ENCODE data around the gene DUSP18. TPM values are rescaled to one million over a fixed set of nuclear protein-coding genes. Genes with fewer than 3 reads are reported as not detected.
"Not testable (repeated sequence)": the region's sequence is repeated elsewhere in the genome, so short reads cannot be mapped to it uniquely, and the experiment has no call there.

Gene DUSP18
- total RNA-seq = 10 to 100 TPM in 3 of 4 donors, 1 to 10 TPM in 1; 5.8 to 50.8 (median 40.2) TPM

- peak within 1 kb of the TSS; percentile 57 to 79 (median 70) for H3K4me3 ChIP-seq
- H3K4me1 ChIP-seq = peaks cover 0 to 16% (median 3%) of the 10 kb centered on the region in 4 donors
- DNase-seq = peak; percentile 92 to 99 (median 97)
- peak within 1 kb of the TSS; percentile 71 to 96 (median 81) for H3K27ac ChIP-seq
- no peaks in the 10 kb centered on the region for H3K9me3 ChIP-seq
- no peaks in the 10 kb centered on the region for H3K27me3 ChIP-seq
- peak; percentile 32 to 75 for TF ChIP-seq POLR2A (IDR thresholded peaks at IDR 0.05)
- TF ChIP-seq, protein P1, sequence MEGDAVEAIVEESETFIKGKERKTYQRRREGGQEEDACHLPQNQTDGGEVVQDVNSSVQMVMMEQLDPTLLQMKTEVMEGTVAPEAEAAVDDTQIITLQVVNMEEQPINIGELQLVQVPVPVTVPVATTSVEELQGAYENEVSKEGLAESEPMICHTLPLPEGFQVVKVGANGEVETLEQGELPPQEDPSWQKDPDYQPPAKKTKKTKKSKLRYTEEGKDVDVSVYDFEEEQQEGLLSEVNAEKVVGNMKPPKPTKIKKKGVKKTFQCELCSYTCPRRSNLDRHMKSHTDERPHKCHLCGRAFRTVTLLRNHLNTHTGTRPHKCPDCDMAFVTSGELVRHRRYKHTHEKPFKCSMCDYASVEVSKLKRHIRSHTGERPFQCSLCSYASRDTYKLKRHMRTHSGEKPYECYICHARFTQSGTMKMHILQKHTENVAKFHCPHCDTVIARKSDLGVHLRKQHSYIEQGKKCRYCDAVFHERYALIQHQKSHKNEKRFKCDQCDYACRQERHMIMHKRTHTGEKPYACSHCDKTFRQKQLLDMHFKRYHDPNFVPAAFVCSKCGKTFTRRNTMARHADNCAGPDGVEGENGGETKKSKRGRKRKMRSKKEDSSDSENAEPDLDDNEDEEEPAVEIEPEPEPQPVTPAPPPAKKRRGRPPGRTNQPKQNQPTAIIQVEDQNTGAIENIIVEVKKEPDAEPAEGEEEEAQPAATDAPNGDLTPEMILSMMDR (IDR thresholded peaks at IDR 0.05) = peak; percentile 2 to 67 (median 49)
- H3K36me3 ChIP-seq = peaks cover 0 to 13% (median 0%) of the 10 kb centered on the region in 3 donors
These were observed at the start of gene DUSP18 for GRCh38 chr22:30667494-30668385. Gene DUSP18, minus strand, starts transcription at chr22:30667875. Its CDS starts 3,872 bp downstream, at chr22:30664003.

- no peak for TF ChIP-seq POLR2A (IDR thresholded peaks at IDR 0.05)
- TF ChIP-seq, protein P1 (IDR thresholded peaks at IDR 0.05) = no peak
- no peak for DNase-seq
- H3K27ac ChIP-seq = no peak overlapping the region
These were observed 46.4 kb upstream of the DUSP18 start for GRCh38 chr22:30714062-30714461.

GRCh38 chr22:30712094-30712493, 44.4 kb upstream of the DUSP18 start:
- TF ChIP-seq, protein P1 (IDR thresholded peaks at IDR 0.05) = no peak
- TF ChIP-seq POLR2A (IDR thresholded peaks at IDR 0.05) = no peak

More at GRCh38 chr22:30714062-30714461, 46.4 kb upstream of the DUSP18 start:
- no peaks in the 10 kb centered on the region for H3K27me3 ChIP-seq
- no peak overlapping the region for H3K4me3 ChIP-seq
- no peaks in the 10 kb centered on the region for H3K36me3 ChIP-seq
- H3K9me3 ChIP-seq = no peaks in the 10 kb centered on the region
- H3K4me1 ChIP-seq = no peaks in the 10 kb centered on the region

DNA sequence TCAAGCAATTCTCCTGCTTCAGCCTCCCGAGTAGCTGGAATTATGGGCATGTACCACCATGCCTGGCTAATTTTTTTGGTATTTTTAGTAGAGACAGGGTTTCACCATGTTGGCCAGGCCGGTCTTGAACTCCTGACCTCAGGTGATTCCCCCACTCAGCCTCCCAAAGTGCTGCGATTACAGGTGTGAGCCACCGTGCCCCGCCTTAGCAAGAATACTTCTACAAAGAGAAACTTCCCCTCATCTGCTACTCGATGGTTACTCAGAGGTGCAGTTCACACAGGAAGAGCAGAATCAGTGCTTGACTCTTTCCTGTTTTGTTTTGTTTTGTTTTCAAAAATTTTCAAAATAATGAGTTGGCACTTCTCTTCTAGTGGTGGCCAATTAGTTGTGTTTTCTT, 42.3 kb upstream of the DUSP18 start:
- not testable (repeated sequence) for H3K4me1 ChIP-seq, H3K27me3 ChIP-seq, H3K27ac ChIP-seq, DNase-seq, H3K4me3 ChIP-seq, H3K36me3 ChIP-seq, H3K9me3 ChIP-seq

More at GRCh38 chr22:30712094-30712493, 44.4 kb upstream of the DUSP18 start:
- DNase-seq = no peak
- Histone ChIP-seq H3K27me3 (no peaks in the 10 kb centered on the region), H3K36me3 (no peaks in the 10 kb centered on the region), H3K9me3 (no peaks in the 10 kb centered on the region), H3K4me3 (no peak overlapping the region), H3K4me1 (no peaks in the 10 kb centered on the region), H3K27ac (no peak overlapping the region)

DNA sequence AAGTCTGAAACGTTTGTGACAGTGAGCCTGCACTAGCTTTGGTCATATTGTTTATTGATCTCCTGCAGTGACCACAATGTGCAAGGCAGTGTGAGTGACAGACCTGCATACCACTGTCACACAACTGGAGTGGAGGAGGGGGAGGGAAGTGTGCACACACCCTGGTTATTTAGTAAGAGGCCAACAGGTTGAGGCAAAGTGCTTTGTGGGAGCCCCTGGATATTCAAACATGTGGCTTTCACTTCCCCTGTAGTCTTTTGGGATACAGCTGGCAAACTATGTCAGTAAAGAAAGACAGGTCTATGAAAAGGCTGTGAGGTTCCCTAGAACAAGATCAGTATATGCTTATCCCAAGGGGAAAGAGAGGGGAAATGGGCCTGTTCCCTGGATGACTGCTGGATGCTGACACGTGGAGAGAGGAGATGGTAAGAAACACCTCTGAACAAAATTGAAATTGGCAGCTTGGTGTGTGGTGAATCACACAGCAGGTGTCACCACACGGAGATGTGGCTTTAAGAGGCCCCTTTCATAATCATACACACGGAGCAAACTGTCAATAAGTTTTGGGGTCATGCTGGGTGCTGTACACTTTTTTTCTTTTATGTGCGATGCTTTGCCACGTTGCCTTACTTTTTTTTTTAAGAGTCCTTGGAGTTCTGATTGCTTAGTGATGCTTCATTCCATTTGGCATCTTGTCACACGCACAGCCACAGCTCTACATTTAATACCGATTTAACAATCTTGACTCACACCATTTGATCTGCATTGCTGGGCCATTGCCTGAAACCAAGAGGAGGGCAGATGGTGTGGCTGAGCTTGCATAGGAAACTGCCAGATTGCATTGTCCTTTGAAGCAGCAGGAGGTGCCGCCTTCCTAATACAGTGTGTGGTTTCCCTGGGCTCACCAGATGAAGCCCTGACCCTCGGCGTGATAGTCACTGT, 38.3 kb upstream of the DUSP18 start:
- H3K4me1 ChIP-seq = no peaks in the 10 kb centered on the region
- H3K4me3 ChIP-seq = no peak overlapping the region
- no peaks in the 10 kb centered on the region for H3K27me3 ChIP-seq
- H3K9me3 ChIP-seq = no peaks in the 10 kb centered on the region
- no peaks in the 10 kb centered on the region for H3K36me3 ChIP-seq
- H3K27ac ChIP-seq = no peak overlapping the region
- no peak for TF ChIP-seq POLR2A (IDR thresholded peaks at IDR 0.05)
- DNase-seq = no peak

DNA sequence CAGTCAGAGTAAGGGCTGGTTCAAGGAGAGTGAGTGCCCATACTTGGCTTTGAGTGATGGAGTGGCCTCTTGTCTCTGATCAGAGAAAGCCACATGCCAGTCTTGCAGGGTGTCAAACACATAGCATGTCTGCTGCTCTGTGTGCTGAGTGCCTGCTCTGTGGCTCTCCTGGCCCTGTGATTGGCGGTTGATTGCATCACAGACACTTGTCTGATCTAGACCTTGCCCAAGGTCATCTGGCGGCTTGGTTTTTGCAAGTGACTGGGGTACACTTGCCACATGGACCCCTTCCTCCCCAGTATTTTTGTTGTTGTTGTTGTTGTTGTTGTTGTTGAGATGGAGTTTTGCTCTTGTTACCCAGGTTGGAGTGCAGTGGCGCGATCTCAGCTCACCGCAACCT, 37.3 kb upstream of the DUSP18 start:
- Histone ChIP-seq H3K27me3 (no peaks in the 10 kb centered on the region), H3K27ac (no peak overlapping the region), H3K36me3 (no peaks in the 10 kb centered on the region), H3K4me3 (no peak overlapping the region), H3K4me1 (no peaks in the 10 kb centered on the region), H3K9me3 (no peaks in the 10 kb centered on the region)
- no peak for DNase-seq
- TF ChIP-seq POLR2A (IDR thresholded peaks at IDR 0.05) = no peak
- TF ChIP-seq, protein P1 (IDR thresholded peaks at IDR 0.05) = no peak
